B cell (primary cell): Measurements from ENCODE around the gene ALOX5AP. TPM values are rescaled to one million over a fixed set of nuclear protein-coding genes. Genes with fewer than 3 reads are reported as not detected.

Source experiments
- ATAC-seq: fragments of 200-7000 bp; cut with Tn5 transposase; one replicate; pipeline ENCODE4 v1.10.0; 2021; ENCODE audit warnings: low read depth, mild to moderate bottlenecking, moderate number of reproducible peaks, moderate library complexity
- CTCF ChIA-PET: fragments of 350-600 bp; sonication (Branson Sonifier 250); formaldehyde crosslinking; loops from one replicate; lab custom pipeline; 2021; ENCODE audit warnings: antibody characterized with exemption, inconsistent platforms; lab: Charles Lee
- POLR2A ChIA-PET: fragments of 350-600 bp; sonication (Branson Sonifier 250); formaldehyde crosslinking; loops from one replicate; lab custom pipeline; 2021; ENCODE audit warnings: antibody characterized with exemption; lab: Charles Lee
- DNase-seq: peaks from one replicate; pipeline ENCODE4 v3.0.0; 2013
- H2AFZ ChIP-seq: 2 replicates; pipeline ENCODE4 v1.6.1; 2012; ENCODE audit warnings: mild to moderate bottlenecking, low read depth, low read length; ENCODE audit not compliant: insufficient read depth, poor library complexity, severe bottlenecking
- H3K27ac ChIP-seq, 2 donors: 1 replicate in 1 of 2; 2 replicates in 1 of 2; pipeline ENCODE4 v1.5.1; 2012 to 2013; ENCODE audit warnings: low read length in 2 of 2, mild to moderate bottlenecking in 2 of 2, moderate library complexity in 1 of 2
- H3K27me3 ChIP-seq, 4 experiments: fragments of 200-600 bp in 1 of 4; sonication (generic) in 1 of 4; replicated peaks in 1 of 4; 1 replicate in 2 of 4; 2 replicates in 2 of 4; pipeline versions ENCODE4 v1.6.1 to v1.7.0; 2013 to 2016; ENCODE audit warnings: low read length in 3 of 4, mild to moderate bottlenecking in 2 of 4, mixed read lengths in 1 of 4, moderate library complexity in 1 of 4; ENCODE audit not compliant: insufficient read depth in 4 of 4, control insufficient read depth in 3 of 4; ENCODE audit errors: control extremely low read depth in 1 of 4
- H3K36me3 ChIP-seq, 2 experiments: replicated peaks in 1 of 2; 1 replicate in 1 of 2; 2 replicates in 1 of 2; pipeline versions ENCODE4 v1.6.1 to v1.7.1; 2013; ENCODE audit warnings: low read length in 1 of 2; ENCODE audit not compliant: insufficient read depth in 2 of 2, control insufficient read depth in 1 of 2; ENCODE audit errors: control extremely low read depth in 1 of 2, extremely low read depth in 1 of 2
- H3K4me1 ChIP-seq, 2 donors: fragments of 200-600 bp in 1 of 2; sonication (generic) in 1 of 2; 1 replicate in 1 of 2; 2 replicates in 1 of 2; pipeline versions ENCODE4 v1.5.1 to v1.6.1; 2013 to 2017; ENCODE audit warnings: low read length in 2 of 2; ENCODE audit not compliant: control insufficient read depth in 2 of 2, insufficient read depth in 2 of 2
- H3K4me2 ChIP-seq: replicated peaks from 2 replicates; pipeline ENCODE3; 2012; ENCODE audit warnings: mild to moderate bottlenecking, low read depth, low read length; ENCODE audit not compliant: poor library complexity, severe bottlenecking
- H3K4me3 ChIP-seq, 5 experiments: fragments of 200-600 bp in 1 of 5; sonication (generic) in 1 of 5; 1 replicate in 3 of 5; 2 replicates in 2 of 5; pipeline versions ENCODE4 v1.5.1 to v1.7.0; 2011 to 2016; ENCODE audit warnings: low read length in 4 of 5, mild to moderate bottlenecking in 4 of 5, low read depth in 2 of 5, control low read depth in 1 of 5, moderate library complexity in 1 of 5; ENCODE audit not compliant: insufficient read depth in 1 of 5; ENCODE audit errors: control extremely low read depth in 1 of 5, extremely low read depth in 1 of 5
- H3K79me2 ChIP-seq: fragments of 200-600 bp; sonication (generic); one replicate; pipeline ENCODE4 v1.6.0; 2016; ENCODE audit warnings: low read length; ENCODE audit not compliant: control insufficient read depth, insufficient read depth
- H3K9ac ChIP-seq: fragments of 200-600 bp; sonication (generic); 2 replicates; pipeline ENCODE4 v1.6.1; 2017; ENCODE audit warnings: mild to moderate bottlenecking, low read length, moderate library complexity
- H3K9me3 ChIP-seq, 3 donors: one replicate each; pipeline versions ENCODE4 v1.6.1 to v1.7.1; 2013; ENCODE audit warnings: low read length in 2 of 3; ENCODE audit not compliant: control insufficient read depth in 2 of 3, insufficient read depth in 1 of 3; ENCODE audit errors: control extremely low read depth in 1 of 3
- H4K20me1 ChIP-seq: 2 replicates; pipeline ENCODE4 v1.6.0; 2012; ENCODE audit warnings: mild to moderate bottlenecking, low read length; ENCODE audit not compliant: insufficient read depth, control insufficient read depth, poor library complexity, severe bottlenecking
- H3K27ac Mint-ChIP-seq: one replicate; pipeline ENCODE4 v1.8.0; 2021; ENCODE audit warnings: mixed read lengths
- H3K27me3 Mint-ChIP-seq: one replicate; pipeline ENCODE4 v1.8.0; 2021; ENCODE audit warnings: mixed read lengths
- H3K4me1 Mint-ChIP-seq: one replicate; pipeline ENCODE4 v1.8.0; 2021; ENCODE audit warnings: mixed read lengths
- H3K4me3 Mint-ChIP-seq: one replicate; pipeline ENCODE4 v1.8.0; 2021; ENCODE audit warnings: mixed read lengths
- H3K9me3 Mint-ChIP-seq: one replicate; pipeline ENCODE4 v1.8.0; 2022; ENCODE audit warnings: mixed read lengths; ENCODE audit not compliant: insufficient read depth
- CTCF ChIP-seq: fragments of 200-600 bp; IDR thresholded peaks from one replicate; pipeline ENCODE4 v1.8.0; 2022; ENCODE audit warnings: antibody characterized with exemption, mild to moderate bottlenecking
- EZH2 ChIP-seq: IDR thresholded peaks from 2 replicates; pipeline ENCODE4 v1.6.1; 2012; ENCODE audit warnings: borderline replicate concordance, low read depth, mild to moderate bottlenecking, moderate library complexity, low read length; ENCODE audit not compliant: insufficient read depth, poor library complexity, severe bottlenecking
- WGBS: methylation state at CpG from one replicate; pipeline ENCODE4 v1.1.5; 2013; ENCODE audit warnings: missing lambda C conversion rate; ENCODE audit not compliant: insufficient coverage; 5-methylcytosine and 5-hydroxymethylcytosine counted together
- intact Hi-C: fragments of 100-400 bp; cut with micrococcal nuclease; formaldehyde crosslinking; loops from one replicate; pipeline ENCODE4 v1.10.0; 2022
- polyA plus RNA-seq: library from polyadenylated mRNA; depleted of rRNA; stranded (reverse); fragments of >200 nt; gene quantifications from 2 replicates; pipeline ENCODE4 v1.2.3, GENCODE V29; 2012
- total RNA-seq, 2 donors: library from RNA; stranded (reverse); fragments of 120-200 nt in 1 of 2; gene quantifications; 1 replicate in 1 of 2; 2 replicates in 1 of 2; pipeline versions ENCODE4 v1.2.3 to v1.2.4, GENCODE V29; 2013 to 2022

The ALOX5AP gene
- total and polyA plus RNA-seq, 2 donors (not counting 1 experiment from before 2014, with no cell fraction given), result 81.4 to 87.5 TPM

- ChIA-PET CTCF (no interaction called here), POLR2A (no interaction called here)
- TF ChIP-seq EZH2, result no peak
- TF ChIP-seq CTCF, result no peak
- no peak overlapping the region for H3K27ac ChIP-seq
- Mint-ChIP-seq H3K9me3 (no peaks in the 10 kb centered on the region), H3K27ac (no peak overlapping the region), H3K27me3 (peaks cover 17% of the 10 kb centered on the region), H3K4me3 (no peak overlapping the region), H3K4me1 (peaks cover 25% of the 10 kb centered on the region)
- H3K9ac ChIP-seq, result no peak overlapping the region
- no peak overlapping the region for H2AFZ ChIP-seq
- ATAC-seq (no peak), DNase-seq (no peak)
- no peaks in the 10 kb centered on the region for H3K27me3 ChIP-seq
- H3K9me3 ChIP-seq, result no peaks in the 10 kb centered on the region
- H4K20me1 ChIP-seq, result no peaks in the 10 kb centered on the region
- 10% methylated on average over 2 of the region's 5 CpGs for WGBS
- no peaks in the 10 kb centered on the region for H3K36me3 ChIP-seq
- H3K4me2 ChIP-seq, result no peak overlapping the region
- H3K79me2 ChIP-seq, result no peaks in the 10 kb centered on the region
- intact Hi-C loops, result no loop called here
- H3K4me1 ChIP-seq, result peaks cover 12 to 15% of the 10 kb centered on the region in 2 donors
- no peak overlapping the region for H3K4me3 ChIP-seq
Measured at GRCh38 chr13:30700364-30700763, 35.0 kb upstream of the ALOX5AP start.

GRCh38 chr13:30702006-30702405 is 33.3 kb upstream of the ALOX5AP start:
- H3K4me2 ChIP-seq, result no peak overlapping the region
- Mint-ChIP-seq H3K4me3 (no peak overlapping the region), H3K9me3 (no peaks in the 10 kb centered on the region), H3K27ac (no peak overlapping the region), H3K4me1 (peaks cover 11% of the 10 kb centered on the region), H3K27me3 (peaks cover 8% of the 10 kb centered on the region)
- no peak overlapping the region for H2AFZ ChIP-seq
- CTCF ChIA-PET, result no interaction called here
- DNase-seq, result no peak
- POLR2A ChIA-PET, result no interaction called here
- H3K27ac ChIP-seq, result no peak overlapping the region
- intact Hi-C loops, result no loop called here
- no peak overlapping the region for H3K4me3 ChIP-seq
- TF ChIP-seq CTCF (no peak), EZH2 (no peak)
- H3K36me3 ChIP-seq, result no peaks in the 10 kb centered on the region
- no peaks in the 10 kb centered on the region for H3K9me3 ChIP-seq
- H3K27me3 ChIP-seq, result no peaks in the 10 kb centered on the region
- H3K4me1 ChIP-seq, result peaks cover 2 to 5% of the 10 kb centered on the region in 2 donors
- no peaks in the 10 kb centered on the region for H4K20me1 ChIP-seq
- no peaks in the 10 kb centered on the region for H3K79me2 ChIP-seq
- WGBS, result 100% methylated on average over 1 of the region's 4 CpGs
- no peak overlapping the region for H3K9ac ChIP-seq
- ATAC-seq, result no peak
